Omental fat pad (tissue), 4 donors: Measurements from ENCODE around the gene VSIR. TPM values are rescaled to one million over a fixed set of nuclear protein-coding genes. Genes with fewer than 3 reads are reported as not detected.

ENCODE experiments used
- ATAC-seq: fragments of 150-250 bp; one replicate; pipeline ENCODE4 v1.9.1; 2016; ENCODE audit warnings: mild to moderate bottlenecking, moderate library complexity; ENCODE audit not compliant: low FRiP score
- DNase-seq: peaks from one replicate; pipeline ENCODE4 v3.0.0-alpha.2; 2019; ENCODE audit warnings: low spot score
- total RNA-seq, 4 donors: library from RNA; depleted of rRNA; stranded (reverse); fragments of >200 nt; gene quantifications; one replicate each; pipeline ENCODE4 v1.1.0, GENCODE V29; 2016
- TF ChIP-seq, protein P1 (sequence below), 3 donors: fragments of 450-650 bp; IDR thresholded peaks; one replicate each; pipeline ENCODE4 v1.5.1; 2016 to 2017; ENCODE audit warnings: antibody characterized with exemption in 3 of 3, mild to moderate bottlenecking in 3 of 3, moderate library complexity in 2 of 3

VSIR gene
- total RNA-seq, 4 donors from 2014 or later, result 65.1 to 119 (median 86.3) TPM

DNA sequence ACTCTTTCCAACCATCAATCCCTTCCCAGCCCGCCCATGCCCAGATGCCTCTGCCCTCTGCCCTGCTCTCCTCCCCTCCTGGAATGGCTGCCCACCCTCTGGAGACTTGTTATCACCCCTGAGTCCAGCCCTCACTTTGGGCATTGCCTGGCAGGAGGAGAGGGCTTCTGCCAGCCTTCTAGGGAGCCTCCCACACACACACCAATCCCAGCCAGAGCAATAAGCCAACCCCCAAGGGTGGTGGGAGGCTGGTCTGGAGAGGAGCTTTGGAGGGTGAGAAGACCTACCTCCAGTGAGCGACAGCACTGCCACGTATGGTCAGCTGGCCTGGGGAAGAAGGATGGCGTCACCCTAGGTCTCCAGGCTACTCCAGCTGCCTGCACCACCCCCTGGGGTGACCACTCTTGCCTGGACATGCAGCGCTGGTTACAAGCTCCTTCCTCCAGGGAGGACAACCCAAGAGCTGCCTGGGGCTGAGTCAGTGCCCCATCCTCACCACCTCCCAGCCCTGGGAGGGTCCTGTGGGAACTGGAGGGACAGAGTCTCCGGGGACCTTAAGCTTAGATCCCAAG is 62.2 kb downstream of the VSIR start:
- ATAC-seq (no peak), DNase-seq (no peak)
- TF ChIP-seq, protein P1, sequence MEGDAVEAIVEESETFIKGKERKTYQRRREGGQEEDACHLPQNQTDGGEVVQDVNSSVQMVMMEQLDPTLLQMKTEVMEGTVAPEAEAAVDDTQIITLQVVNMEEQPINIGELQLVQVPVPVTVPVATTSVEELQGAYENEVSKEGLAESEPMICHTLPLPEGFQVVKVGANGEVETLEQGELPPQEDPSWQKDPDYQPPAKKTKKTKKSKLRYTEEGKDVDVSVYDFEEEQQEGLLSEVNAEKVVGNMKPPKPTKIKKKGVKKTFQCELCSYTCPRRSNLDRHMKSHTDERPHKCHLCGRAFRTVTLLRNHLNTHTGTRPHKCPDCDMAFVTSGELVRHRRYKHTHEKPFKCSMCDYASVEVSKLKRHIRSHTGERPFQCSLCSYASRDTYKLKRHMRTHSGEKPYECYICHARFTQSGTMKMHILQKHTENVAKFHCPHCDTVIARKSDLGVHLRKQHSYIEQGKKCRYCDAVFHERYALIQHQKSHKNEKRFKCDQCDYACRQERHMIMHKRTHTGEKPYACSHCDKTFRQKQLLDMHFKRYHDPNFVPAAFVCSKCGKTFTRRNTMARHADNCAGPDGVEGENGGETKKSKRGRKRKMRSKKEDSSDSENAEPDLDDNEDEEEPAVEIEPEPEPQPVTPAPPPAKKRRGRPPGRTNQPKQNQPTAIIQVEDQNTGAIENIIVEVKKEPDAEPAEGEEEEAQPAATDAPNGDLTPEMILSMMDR (IDR thresholded peaks at IDR 0.05), result no peak

DNA sequence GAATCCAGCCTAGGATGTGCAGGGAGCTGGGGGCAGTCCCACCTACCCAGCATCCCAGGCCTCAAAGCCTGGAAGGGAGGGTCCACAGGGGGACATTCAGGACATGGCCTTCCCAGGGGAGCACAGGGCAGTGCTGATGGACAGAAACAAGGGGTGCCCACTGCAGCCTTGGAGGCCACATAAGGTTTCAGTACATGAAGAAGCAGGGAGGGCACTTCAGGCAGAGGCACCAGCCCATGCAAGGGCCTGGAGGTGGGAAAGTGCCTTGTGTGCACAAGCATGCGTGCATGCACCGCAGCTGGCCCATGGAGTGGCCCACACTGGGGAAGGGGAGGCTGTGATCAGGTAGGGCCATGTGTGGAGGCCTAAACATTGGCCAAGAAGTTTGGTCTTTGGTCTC is 62.8 kb downstream of the VSIR start:
- TF ChIP-seq, protein P1 (IDR thresholded peaks at IDR 0.05), result no peak
- DNase-seq, result no peak
- ATAC-seq, result no peak

DNA sequence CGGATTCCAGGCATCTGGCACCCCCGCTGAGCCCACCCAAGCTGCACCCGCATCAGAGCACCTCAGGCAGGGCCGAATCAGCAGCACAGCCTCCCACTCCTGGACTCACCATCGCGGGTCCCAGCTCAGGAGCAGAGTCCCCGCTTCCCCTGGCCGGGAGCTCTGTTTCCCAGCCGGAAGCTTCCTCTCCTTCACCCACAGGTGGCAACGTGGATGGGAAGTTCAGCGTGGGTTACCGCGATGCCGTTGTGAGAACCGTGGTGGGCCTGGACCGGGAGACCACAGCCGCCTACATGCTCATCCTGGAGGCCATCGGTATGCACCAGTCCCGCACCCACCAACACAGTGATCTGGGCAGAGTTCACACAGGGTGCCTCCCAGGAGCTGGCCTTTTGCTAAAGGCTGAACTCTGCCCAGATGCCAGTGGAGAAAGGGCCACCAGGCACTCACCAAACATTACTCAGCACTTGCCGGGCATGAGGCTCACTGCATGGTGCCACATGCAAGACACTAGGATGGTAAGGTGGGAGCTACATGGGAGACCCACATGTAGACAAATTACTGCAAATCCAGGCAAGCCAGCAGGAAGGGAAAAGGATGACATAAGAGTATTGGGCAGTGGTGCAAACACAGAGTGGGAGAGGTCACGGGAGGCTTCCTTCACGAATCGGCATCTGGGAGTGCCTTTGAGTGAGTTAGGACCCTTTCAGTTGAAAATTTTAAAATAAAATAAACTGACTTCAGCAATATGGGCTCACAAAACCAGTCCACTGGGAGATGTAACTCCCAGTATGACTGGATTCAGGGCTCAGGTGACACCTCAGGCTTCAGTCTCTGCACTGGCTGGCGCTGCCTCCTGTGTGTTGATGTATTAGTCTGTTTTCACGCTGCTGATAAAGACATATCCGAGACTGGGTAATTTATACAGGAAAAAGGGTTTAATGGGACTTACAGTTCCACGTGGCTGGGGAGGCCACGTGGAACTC is 64.1 kb downstream of the VSIR start:
- ATAC-seq, result no peak
- TF ChIP-seq, protein P1 (IDR thresholded peaks at IDR 0.05), result no peak
- no peak for DNase-seq

DNA sequence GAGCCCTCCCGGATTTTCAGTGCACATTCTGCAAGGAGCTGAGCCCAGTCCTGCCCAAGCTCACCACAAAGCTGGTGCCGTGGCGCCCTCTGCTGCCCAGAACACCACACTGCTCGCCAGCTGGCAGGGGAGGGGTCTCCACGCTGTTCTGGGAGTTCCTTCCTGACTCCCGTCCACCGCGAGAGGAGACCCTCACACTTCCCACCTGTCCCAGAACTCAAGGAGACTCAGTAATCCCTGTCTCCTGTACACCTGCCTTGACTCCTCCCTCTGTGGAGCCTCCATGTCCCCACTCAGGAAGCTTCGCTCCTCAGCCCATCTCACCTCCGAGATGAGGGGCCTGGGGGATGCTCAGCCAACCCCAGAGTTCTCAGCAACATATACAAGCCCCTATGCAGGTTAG is 65.0 kb downstream of the VSIR start:
- TF ChIP-seq, protein P1 (IDR thresholded peaks at IDR 0.05), result peak in 1 of 3 donors; percentile 84
- ATAC-seq (no peak), DNase-seq (no peak)

DNA sequence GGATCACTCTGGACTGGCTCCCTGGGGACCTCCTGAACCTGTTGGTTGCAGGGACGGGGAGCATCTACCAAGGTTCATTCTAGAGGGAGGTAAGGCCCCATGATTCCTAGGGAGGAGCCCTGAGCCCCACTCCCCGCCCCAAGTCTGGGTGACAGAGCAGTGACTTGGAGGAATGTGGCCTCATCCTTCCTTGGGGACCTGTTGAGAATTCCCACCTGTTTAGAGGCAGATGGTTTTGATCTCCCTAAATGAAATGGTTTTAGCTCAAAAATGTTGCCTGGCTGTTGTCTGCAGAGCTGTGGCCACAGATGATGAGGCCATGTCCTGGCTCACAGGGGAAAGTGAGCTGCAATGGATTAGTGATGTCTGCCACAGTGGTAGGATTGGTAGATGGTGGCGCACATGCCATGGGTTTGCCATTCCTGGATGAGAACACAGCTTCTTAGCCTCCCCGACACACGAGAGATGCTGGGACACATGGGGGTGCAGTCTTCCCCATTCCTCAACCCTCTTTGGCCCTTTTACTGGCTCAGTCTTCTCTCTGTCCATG is 66.0 kb downstream of the VSIR start:
- ATAC-seq (no peak), DNase-seq (no peak)
- TF ChIP-seq, protein P1 (IDR thresholded peaks at IDR 0.05), result no peak

DNA sequence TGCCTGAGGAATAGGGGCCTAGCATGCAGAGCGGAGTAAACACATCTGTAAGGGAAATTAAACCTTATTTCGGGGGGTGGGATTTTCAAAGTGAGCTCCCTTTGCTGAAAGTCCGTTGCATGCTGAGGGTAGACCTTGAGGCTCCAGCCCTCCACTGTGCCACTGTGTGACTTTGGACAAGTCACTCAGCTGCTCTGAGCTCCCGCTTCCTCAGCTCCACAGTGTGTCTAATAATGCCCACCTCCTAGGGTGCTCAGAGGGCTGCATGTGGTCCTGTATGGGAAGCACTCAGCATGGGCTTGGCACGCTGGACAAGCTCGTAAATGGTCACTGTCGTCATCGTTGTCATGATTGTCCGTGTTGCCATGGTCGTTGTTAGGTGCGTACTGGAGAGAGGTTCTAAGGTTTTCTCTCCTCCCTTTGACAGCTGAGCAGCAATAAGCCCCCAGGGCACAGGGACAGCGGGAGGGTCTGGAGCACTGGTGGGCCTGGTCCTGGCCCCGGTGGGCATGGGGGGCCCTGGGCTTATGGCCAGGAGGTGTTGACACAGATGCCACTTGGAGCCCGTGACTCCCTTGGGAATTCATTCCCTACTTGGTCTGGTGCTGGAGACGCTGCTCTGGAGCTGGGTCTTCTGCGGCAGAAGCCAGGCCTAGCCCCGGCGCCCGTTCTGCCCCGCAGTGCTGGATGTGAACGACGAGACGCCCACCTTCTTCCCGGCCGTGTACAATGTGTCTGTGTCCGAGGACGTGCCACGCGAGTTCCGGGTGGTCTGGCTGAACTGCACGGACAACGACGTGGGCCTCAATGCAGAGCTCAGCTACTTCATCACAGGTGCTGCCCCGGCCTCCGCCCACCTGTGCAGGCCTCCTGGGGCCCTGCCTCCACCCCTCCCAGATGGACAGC is 66.9 kb downstream of the VSIR start:
- ATAC-seq (no peak), DNase-seq (no peak)
- TF ChIP-seq, protein P1 (IDR thresholded peaks at IDR 0.05), result no peak
